ENCODE measurements around the gene S100A14. TPM values are rescaled to one million over a fixed set of nuclear protein-coding genes. Genes with fewer than 3 reads are reported as not detected.
A peak's percentile ranks its signal among the peaks of the same experiment; 100 is the strongest.

The S100A14 gene
- total RNA-seq, 1 experiment from 2014 or later = 0.63 TPM

DNA sequence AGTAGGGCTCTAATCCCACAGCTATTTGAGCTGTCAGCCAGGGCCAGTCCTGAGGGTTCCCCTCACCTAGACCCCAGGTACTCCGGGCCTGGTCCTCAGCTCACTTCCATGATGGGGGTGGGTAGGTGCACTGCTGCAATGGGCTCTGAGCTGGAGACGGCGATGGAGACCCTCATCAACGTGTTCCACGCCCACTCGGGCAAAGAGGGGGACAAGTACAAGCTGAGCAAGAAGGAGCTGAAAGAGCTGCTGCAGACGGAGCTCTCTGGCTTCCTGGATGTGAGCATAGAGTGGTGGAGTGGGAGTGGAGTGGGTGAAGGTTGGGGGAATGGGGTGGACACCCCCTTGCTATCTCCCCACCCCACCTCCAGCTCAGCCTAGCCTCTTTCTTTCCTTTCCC, 14.3 kb upstream of the S100A14 start:
- no CpG with 5 or more reads among the region's 7 CpGs for WGBS (ENCODE audit: extremely low coverage, insufficient read length, low lambda C conversion rate)

More for the DNA sequence above, 14.3 kb upstream of the S100A14 start:
- H3K14ac ChIP-seq (ENCODE audit: insufficient read depth, low read length) = no peak overlapping the region
- no peak overlapping the region for H3K27ac ChIP-seq (ENCODE audit: insufficient read length, low read depth, low read length)
- H3K23ac ChIP-seq (ENCODE audit: insufficient read length, low read depth, low read length) = no peak overlapping the region
- no peak for DNase-seq
- Mint-ChIP-seq H3K4me1 (peaks cover 41 to 46% of the 10 kb centered on the region in 2 experiments), H3K36me3 (ENCODE audit: insufficient read depth in 1 of 3, low read depth in 3 of 3) (peaks cover 9 to 22% (median 16%) of the 10 kb centered on the region in 3 experiments), H3K27me3 (ENCODE audit: low read depth) (0 out of 2 replicates have a peak, but pooled peaks cover 2% of the 10 kb centered on the region), H3K9me3 (peaks cover 0 to 3% of the 10 kb centered on the region in 2 experiments; a peak in 2 of 5 replicates), H3K4me3 (peak overlapping the region in 1 of 2 experiments; percentile 30; a peak in 1 of 5 replicates), H3K27ac (peak overlapping the region in 1 of 3 experiments; percentile 64; a peak in 1 of 7 replicates)
- TF ChIP-seq, protein P1, sequence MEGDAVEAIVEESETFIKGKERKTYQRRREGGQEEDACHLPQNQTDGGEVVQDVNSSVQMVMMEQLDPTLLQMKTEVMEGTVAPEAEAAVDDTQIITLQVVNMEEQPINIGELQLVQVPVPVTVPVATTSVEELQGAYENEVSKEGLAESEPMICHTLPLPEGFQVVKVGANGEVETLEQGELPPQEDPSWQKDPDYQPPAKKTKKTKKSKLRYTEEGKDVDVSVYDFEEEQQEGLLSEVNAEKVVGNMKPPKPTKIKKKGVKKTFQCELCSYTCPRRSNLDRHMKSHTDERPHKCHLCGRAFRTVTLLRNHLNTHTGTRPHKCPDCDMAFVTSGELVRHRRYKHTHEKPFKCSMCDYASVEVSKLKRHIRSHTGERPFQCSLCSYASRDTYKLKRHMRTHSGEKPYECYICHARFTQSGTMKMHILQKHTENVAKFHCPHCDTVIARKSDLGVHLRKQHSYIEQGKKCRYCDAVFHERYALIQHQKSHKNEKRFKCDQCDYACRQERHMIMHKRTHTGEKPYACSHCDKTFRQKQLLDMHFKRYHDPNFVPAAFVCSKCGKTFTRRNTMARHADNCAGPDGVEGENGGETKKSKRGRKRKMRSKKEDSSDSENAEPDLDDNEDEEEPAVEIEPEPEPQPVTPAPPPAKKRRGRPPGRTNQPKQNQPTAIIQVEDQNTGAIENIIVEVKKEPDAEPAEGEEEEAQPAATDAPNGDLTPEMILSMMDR (conservative IDR thresholded peaks at IDR 0.05) = no peak
- peaks cover 4% of the 10 kb centered on the region; the same call in 1 of the 2 replicates for H3K79me2 ChIP-seq (ENCODE audit: insufficient read depth, low read length)
- H4K20me1 ChIP-seq (ENCODE audit: control insufficient read depth, insufficient read depth, insufficient read length) = no peaks in the 10 kb centered on the region
- no peaks in the 10 kb centered on the region for H3K9me3 ChIP-seq (ENCODE audit: control insufficient read depth, low read depth, low read length)
- no peaks in the 10 kb centered on the region for H3K27me3 ChIP-seq (ENCODE audit: insufficient read depth, low read length)
- no peak overlapping the region for H2AFZ ChIP-seq (ENCODE audit: low read length)
- H4K91ac ChIP-seq (ENCODE audit: insufficient read length, low read depth, low read length) = no peak overlapping the region
- no peak overlapping the region for H4K8ac ChIP-seq (replicated peaks; ENCODE audit: insufficient read length, low read depth, low read length)
- no peak overlapping the region for H2BK15ac ChIP-seq (ENCODE audit: low read depth, low read length)
- no peak overlapping the region for H2BK20ac ChIP-seq (ENCODE audit: low read depth, low read length, poor library complexity, severe bottlenecking)
- H2BK5ac ChIP-seq (ENCODE audit: insufficient read length, low read length) = no peak overlapping the region
- H3K56ac ChIP-seq (ENCODE audit: insufficient read length, low read depth, low read length) = no peak overlapping the region
- peaks cover 19% of the 10 kb centered on the region for H3K23me2 ChIP-seq (ENCODE audit: insufficient read length, low read depth, low read length, poor library complexity, severe bottlenecking)
- H3K4me2 ChIP-seq (ENCODE audit: insufficient read depth, insufficient read length, low read length) = no peak overlapping the region
- H3K18ac ChIP-seq (ENCODE audit: insufficient read length, low read depth, low read length) = no peak overlapping the region
- no peak overlapping the region for H2BK12ac ChIP-seq (ENCODE audit: insufficient read length, low read depth, low read length)
- H4K5ac ChIP-seq (ENCODE audit: insufficient read length, low read depth, low read length) = no peak overlapping the region
- no peaks in the 10 kb centered on the region for H3K4me1 ChIP-seq (ENCODE audit: insufficient read depth, low read length)
- no peak overlapping the region for H2BK120ac ChIP-seq (ENCODE audit: low read depth, low read length, poor library complexity, severe bottlenecking)
- no peak overlapping the region for H3K4ac ChIP-seq (ENCODE audit: low read depth, low read length)
- no peak overlapping the region for H3T11ph ChIP-seq (ENCODE audit: low read length)
- no peak overlapping the region for H3K9ac ChIP-seq (ENCODE audit: extremely low read depth, insufficient read length, low read length)
- no peak overlapping the region for H2AK5ac ChIP-seq (ENCODE audit: insufficient read length, low read length)
- no peaks in the 10 kb centered on the region for H3K79me1 ChIP-seq (ENCODE audit: insufficient read depth, low read depth, low read length, poor library complexity, severe bottlenecking)
